AG08396 (cell line): ENCODE measurements around the gene DBP.
A peak's percentile ranks its signal among the peaks of the same experiment; 100 is the strongest.
"Not testable (repeated sequence)": the region's sequence is repeated elsewhere in the genome, so short reads cannot be mapped to it uniquely, and the experiment has no call there.

Experiments
- DNase-seq: peaks from one replicate; pipeline ENCODE4 v3.0.0; 2012; ENCODE audit warnings: low spot score, mixed read lengths

DBP gene

GRCh38 chr19:48639483-48640375, 2.5 kb upstream of the DBP start:
- DNase-seq, result no peak

- peak; percentile 5 for DNase-seq
These were observed 1.7 kb upstream of the DBP start for GRCh38 chr19:48638831-48639381.

- peak; percentile 94 for DNase-seq
These were observed 1.0 kb upstream of the DBP start for GRCh38 chr19:48637948-48638830.

- peak; percentile 97 for DNase-seq
These were observed 319 bp upstream of the DBP start for GRCh38 chr19:48637449-48637947.

GRCh38 chr19:48635966-48636858, 967 bp downstream of the DBP start:
- peak; percentile 23 for DNase-seq

GRCh38 chr19:48635263-48635965, 1.8 kb downstream of the DBP start:
- peak; percentile 73 for DNase-seq

- DNase-seq, result peak; percentile 91
These were observed 2.5 kb downstream of the DBP start for GRCh38 chr19:48634424-48635262.

GRCh38 chr19:48634036-48634342, 3.2 kb downstream of the DBP start:
- DNase-seq, result no peak

GRCh38 chr19:48633148-48634035, 3.8 kb downstream of the DBP start:
- DNase-seq, result no peak

GRCh38 chr19:48632692-48633147, 4.5 kb downstream of the DBP start:
- no peak for DNase-seq

GRCh38 chr19:48632286-48632685, 4.9 kb downstream of the DBP start:
- DNase-seq, result not testable (repeated sequence)

GRCh38 chr19:48631225-48631624, 6.0 kb downstream of the DBP start:
- no peak for DNase-seq

GRCh38 chr19:48630296-48631063, 6.7 kb downstream of the DBP start:
- no peak for DNase-seq

GRCh38 chr19:48629599-48630295, 7.4 kb downstream of the DBP start:
- DNase-seq, result no peak

- no peak for DNase-seq
These were observed 7.9 kb downstream of the DBP start for GRCh38 chr19:48629297-48629598.

- DNase-seq, result no peak
These were observed 8.5 kb downstream of the DBP start for GRCh38 chr19:48628486-48629296.

GRCh38 chr19:48627865-48628314, 9.3 kb downstream of the DBP start:
- DNase-seq, result no peak
